IPS-NIHi7 (cell line): ENCODE data around the gene EARS2.
"Not testable (repeated sequence)": the region's sequence is repeated elsewhere in the genome, so short reads cannot be mapped to it uniquely, and the experiment has no call there.

Experiments
- DNase-seq: peaks from one replicate; pipeline ENCODE4 v3.0.0; 2012; ENCODE audit warnings: mixed read lengths; ENCODE audit errors: extremely low spot score

EARS2 gene

DNA sequence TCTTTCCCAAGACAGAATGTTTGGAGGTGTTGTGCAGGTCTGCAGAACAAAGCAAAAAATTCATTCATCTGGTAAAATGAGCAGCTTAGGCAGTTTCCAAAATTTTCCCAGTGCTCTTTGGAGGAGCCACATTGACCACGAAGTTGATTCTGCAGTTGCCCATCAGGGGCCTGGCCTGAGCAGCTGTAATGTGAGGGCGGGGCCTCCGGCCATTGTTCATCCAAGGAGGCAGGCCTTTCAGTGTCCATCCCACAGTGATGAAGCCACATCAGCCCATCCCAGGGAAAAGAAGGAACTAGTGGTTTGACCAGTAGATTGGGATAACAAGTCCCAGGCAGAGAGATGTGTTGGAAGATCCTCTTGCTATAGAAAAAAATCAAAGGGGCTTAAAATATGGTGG, 10.5 kb upstream of the EARS2 start:
- no peak for DNase-seq

DNA sequence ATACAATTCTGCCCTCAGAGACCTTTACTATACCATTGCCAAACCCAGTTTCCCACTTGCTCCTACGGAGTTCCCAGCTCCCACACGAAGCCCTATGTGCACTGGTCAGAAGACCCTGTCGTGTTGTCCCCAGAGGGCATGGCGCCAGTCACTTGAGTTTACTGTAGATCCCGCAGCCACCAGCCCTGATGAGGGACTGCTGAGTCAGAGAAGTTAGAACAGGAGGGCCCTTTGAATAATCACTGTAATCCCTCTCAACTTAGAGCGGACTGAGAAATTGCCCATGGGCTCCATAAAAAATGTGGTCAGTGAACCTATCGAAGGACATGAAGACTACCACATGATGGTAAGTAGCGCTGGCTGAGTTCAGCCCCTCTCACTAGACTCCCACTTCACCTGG, 9.6 kb upstream of the EARS2 start:
- no peak for DNase-seq

DNA sequence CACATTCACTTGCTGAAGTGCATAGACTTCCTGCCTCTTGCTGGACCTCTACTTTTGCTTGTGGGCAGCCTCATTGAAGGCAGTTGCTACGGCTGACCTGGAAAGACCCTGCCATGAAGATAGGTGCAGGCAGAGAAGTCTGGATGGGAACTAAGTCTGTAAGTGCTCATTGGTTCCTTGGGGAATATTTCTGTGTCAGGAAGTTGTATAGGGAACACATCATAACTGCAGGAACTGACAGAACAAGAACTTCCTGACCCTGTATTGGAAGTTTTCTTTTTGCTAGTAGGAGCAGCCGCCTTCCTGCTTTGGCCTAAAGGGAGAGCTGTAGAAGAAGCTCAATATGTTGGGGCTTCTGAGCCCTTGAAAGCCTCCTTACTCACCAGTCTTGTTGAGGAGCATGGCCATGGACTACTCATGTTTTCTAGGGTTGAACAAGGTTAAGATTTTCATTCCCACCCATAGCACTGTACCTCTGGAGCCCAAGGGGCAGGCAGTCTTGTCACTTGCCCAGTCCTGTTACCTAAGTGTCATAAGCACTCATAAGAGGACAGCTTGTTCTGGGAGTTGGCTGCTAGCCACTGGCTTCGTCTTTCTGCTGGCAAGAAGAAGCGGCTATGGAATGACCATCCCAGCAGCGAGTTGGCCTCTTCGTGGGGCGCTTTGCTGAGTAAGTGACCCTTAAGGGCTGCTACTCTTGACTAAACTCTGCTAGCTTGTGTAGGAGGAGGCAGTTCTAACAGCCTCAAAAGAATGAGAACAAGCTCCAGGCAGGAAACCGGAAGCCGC, 7.6 kb upstream of the EARS2 start:
- no peak for DNase-seq

DNA sequence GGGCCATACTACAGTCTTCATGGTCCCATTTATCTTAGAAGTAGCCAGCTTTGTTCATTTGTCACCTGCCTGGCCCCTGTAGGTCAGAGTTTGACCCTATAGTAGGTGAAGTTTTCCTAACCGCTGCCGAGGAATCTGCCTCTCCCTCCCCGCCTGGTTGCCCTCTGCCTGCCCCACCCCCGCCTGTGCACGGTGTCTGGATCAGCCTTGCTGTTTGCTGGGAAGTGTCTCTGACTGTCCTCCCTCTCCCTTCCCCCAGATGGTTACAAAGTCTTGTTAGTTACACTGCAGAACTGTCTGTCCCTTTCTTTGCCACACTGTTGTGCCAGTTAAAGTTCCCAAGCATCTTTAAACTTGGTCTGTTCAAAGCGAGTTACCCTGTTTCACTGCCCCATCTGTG, 6.0 kb upstream of the EARS2 start:
- no peak for DNase-seq

DNA sequence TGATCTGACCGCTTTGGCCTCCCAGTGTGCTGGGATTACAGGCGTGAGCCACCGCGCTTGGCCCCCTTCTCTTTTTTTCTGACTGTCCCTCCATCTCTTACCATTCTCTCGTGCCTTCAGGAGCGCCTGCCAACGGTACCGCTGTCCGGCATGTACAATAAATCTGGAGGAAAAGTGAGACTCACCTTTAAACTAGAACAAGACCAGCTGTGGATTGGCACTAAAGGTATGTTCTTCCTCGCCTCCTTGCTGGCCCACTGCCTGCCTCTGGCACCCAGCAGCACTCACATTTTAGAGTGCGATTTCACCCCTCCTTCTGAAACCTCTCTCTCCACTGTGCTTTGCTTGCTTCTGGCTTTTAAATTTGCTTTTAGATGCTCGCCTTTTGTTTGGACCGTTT, 5.4 kb upstream of the EARS2 start:
- no peak for DNase-seq

DNA sequence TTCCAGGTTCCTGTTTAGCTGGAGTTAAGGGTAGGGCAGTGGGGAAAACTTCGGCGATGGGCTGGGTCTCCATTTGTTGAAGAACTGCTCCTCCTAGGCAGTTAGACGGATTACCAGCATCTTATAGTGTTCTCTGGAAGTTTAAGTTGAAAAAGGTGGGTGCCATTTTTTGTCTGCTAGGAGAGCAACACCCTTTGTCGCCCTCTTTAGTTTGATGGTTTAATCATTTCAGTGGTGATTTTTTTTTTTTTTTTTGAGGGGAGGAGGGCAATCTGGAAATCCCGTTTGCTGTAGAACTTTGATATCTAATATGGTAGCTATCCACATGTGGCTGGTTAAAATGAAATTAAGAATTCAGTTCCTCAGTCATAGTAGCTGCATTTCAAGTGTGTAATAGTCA, 4.4 kb upstream of the EARS2 start:
- DNase-seq, result no peak

DNA sequence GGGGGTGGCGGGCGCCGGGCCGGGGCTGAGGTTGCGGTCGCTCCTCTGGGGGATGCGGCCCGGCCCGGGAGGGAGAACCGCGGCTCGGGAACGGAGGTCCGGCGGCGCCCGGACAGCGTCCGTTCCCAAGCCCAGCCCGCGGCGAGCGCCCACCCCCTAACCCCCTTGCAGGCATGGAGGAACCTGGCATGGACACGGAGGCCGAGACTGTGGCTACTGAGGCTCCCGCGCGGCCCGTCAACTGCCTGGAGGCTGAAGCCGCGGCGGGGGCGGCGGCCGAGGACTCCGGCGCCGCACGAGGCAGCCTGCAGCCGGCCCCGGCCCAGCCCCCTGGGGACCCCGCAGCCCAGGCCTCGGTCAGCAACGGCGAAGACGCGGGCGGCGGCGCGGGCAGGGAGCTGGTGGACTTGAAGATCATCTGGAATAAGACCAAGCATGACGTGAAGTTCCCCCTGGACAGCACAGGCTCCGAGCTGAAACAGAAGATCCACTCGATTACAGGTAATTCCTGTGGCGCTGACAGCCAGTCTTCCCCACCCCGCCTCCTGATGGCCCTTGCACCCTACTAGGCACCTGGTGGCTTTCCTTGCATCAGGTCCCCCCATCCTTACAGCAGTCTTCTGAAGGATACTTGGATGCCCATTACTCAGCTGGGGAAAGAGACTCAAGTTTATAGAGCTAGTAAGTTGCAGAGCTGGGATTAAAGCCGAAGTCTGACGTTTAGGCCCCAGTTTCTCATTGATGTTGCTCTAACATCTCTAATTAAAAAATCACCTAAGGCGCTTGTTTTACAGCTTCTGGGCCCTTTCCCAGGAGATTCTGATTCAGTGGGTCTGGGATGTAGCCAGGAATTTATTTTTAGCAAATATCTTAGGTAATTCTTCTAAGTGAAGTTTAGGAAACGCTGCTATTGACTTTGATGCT, 891 bp upstream of the EARS2 start:
- peak; percentile 20 for DNase-seq

DNA sequence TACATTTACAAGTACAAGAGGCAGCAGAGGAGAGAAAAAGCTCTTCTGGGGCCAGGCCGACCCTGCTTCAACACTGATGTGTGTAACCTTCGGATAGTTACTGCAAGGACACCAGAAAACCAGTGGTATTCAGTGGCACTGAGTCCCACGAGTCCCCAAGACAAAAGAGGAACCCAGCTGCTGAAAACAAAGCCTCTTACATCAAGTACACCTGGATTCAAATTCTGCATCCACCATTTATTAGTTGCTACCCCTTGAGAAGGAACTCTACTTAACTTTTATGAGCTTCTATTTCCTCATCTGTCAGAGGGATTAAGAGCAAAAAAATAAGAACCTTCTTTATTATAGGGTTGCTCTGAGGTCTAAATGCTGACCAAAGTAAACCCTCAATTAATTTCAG, 2.6 kb downstream of the EARS2 start:
- no peak for DNase-seq

DNA sequence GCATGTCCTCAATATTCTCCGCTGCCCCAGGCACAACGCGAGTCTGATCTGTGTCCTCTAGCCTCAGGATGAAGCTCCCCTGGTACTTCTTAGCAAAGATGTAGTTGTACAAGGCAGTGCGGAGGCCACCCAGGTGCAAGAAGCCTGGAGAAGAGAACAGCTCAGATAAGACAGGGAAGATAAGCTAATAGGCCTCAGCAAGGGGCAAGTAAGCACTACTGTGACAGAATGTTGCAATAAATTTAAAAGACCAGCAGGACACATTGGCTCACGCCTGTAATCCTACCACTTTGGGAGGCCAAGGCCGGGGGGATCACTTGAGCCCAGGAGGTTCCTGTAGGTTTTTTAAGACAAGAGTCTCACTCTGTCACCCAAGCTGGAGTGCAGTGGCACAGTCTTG, 5.0 kb downstream of the EARS2 start:
- DNase-seq, result no peak

DNA sequence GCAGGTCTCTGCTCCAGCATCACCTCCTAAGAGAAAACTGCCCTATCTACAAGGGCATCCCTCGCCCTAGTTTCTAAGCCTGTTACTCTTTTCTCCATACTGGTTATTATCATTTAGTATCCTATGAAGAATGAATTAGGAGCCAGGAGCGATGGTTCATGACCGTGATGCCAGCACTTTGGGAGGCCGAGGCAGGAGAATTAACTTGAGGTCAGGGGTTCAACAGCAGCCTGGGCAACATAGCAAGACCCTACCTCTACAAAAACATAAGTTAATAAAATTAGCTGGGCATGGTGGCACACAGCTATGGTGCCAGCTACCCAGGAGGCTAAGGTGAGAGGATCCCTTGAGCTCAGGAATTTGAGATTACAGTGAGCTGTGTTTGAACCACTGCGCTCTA, 7.2 kb downstream of the EARS2 start:
- no peak for DNase-seq

DNA sequence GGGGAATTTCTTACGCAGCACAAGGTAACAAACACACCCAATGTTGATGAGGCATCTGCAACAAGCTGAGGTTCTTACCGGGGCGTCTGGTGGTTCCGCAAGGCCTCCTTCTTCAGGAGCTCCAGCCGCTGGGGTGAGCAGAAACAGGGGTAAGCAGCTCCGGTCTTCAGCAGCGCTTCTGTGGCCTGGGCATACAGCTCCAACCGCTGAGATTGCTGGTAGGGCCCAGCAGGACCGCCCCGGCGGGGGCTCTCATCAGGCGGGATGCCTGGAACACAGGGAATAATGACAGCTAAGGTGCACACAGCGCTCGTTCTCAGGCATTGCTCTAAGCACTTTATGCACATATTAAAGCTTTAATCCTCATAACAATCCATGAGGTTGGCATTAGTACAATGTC, 12.7 kb downstream of the EARS2 start:
- DNase-seq, result no peak

DNA sequence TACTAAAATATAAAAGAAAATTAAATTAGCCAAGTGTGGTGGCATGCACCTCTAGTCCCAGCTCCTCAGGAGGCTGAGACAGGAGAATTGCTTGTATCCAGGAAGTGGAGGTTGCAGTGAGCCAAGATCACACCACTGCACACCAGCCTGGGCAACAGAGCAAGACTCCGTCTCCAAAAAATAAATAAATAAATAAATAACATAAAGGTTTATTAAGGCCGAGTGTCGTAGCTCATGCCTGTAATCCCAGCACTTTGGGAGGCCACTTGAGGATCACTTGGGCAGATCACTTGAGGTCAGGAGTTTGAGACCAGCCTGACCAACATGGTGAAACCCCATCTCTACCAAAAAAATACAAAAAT, 16.4 kb downstream of the EARS2 start:
- not testable (repeated sequence) for DNase-seq

DNA sequence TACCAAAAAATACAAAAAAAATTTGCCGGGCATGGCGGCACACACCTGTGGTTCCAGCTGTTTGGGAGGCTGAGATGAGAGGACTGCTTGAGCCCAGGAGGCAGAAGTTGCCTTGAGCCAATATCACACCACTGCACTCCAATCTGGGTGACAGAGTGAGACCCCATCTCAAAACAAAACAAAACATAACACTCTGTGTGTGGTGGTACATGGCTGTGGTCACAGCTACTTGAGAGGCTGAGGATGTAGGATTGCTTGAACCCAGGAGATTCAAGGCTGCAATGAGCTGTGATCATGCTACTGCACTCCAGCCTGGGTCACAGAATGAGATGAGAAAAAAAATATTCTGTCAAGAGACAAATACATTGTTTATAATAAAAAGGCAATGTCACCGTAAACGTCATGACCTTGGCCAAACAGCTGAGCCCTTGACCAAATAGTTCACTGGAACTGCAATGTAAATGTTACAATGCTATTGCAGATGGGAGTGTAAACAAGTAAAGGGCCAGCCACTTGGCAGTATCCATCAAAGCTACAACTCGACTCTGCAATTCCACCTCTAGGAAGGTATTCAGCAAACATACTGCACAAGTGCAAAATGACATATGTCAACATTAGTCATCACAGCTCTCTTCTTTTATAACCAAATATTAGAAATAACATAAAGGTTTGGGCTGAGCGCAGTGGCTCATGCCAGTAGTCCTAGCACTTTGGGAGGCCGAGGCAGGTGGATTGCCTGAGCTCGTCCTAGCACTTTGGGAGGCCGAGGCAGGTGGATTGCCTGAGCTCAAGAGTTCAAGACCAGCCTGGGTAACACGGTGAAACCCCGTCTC, 16.9 kb downstream of the EARS2 start:
- no peak for DNase-seq

DNA sequence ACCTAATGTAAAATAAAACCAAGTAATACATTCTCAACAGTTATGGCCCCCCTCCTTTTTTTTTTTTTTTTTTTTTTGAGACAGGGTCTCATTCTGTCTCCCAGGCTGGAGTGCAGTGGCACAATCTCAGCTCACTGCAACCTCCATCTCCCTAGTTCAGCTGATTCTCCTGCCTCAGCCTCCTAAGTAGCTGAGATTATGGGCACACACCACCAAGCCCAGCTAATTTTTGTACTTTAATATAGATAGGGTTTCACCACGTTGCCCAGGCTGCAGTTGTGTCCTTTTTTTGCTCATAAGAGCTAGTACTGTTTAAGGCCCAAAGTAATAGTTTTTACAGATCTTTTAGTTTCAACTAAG, 18.3 kb downstream of the EARS2 start:
- no peak for DNase-seq

DNA sequence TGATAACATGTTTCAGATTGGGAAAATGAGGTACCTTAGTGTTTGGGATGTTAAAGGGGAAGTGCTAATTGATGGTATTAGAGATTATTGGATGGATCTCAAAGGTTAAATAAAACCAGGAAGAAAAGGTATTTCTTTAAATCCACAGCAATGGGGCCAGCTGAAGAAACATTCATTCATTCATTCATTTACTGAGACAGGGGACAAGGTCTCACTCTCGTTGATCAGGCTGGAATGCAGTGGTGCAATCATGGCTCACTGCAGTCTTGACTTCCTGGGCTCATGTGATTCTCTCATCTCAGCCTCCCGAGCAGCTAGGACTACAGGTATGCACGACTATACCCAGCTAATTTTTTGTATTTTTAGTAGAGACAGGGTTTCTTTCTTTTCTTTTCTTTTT, 19.8 kb downstream of the EARS2 start:
- no peak for DNase-seq

DNA sequence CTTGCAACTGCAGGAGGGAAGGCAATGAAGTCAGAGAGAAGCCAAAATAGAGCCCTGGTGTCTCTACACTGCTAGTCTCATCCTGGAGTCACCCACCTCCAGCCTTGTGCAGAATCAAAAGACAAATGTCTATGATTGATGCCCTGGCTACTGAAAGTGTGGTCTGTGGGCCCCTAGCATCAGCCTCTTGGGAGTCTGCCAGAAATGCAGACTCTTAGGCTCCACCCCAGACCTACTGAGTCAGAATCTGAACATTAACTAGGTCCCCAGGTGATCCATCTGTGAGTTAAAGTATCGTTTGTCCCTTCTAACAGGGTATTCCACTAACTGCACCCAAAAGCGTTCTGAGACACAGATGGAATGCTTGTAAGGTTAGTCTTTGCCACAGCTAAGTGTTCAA, 21.2 kb downstream of the EARS2 start:
- no peak for DNase-seq

DNA sequence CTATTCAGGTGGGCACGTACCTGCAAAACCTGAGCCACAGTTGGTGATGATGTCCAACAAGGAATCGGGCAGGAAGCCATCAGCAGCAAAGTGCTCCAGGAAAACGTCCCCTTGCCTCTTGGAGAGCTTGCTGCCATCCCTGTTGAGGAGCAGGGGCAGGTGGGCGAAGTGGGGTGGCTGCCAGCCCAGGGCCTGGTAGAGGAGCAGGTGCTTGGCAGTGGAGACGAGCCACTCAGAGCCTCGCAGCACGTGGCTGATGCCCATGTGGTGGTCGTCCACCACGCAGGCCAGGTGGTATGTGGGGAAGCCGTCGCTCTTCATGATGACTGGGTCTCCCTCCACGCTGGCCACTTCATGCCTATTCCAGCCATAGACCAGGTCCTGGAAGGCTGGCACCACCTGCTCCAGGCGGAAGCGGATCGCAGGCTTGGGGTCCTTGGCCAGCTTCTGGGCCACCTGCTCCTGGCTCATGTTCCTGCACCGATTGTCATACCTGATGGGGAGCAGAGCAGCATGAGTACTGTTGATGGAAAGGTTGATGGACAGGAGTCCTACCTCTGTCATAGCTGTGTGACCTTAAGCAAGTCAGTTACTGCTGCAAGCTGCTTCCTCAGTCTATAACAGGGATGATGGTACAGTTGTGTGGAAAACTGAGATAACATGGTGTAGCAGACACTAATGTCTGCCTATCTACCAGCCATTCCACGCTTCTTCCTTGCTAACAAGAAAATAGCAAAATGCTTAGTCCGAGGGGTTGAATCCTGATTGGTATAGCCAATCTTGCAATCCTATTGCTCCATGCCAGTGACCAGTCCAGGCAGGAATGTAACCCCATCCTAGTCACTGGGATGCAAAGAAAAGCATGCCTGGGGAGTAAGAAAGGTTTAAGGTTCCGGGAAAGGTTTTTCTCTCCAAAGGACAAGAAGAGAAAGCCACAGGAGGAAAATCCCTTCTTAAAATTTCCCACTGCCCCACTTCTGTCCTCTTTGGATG, 22.0 kb downstream of the EARS2 start:
- no peak for DNase-seq

DNA sequence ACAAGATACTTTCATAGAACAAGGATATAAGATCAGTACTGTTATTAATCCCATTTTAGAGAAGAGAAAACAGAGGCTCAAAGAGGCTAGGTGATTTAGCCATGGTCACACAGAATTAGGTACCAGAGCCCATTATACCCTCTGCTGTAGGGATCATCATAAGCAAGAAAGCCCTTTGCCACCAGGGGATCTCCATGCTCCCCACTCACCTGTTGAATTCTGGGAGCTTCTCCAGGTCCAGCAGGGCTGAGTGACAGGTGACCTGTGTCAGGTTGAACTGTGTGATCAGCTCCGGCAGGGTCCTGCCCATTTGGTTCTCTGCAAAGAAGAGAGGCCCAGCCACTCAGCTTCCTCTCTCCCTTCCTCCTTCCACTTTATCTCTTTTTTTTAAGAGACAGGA, 24.7 kb downstream of the EARS2 start:
- DNase-seq, result no peak

DNA sequence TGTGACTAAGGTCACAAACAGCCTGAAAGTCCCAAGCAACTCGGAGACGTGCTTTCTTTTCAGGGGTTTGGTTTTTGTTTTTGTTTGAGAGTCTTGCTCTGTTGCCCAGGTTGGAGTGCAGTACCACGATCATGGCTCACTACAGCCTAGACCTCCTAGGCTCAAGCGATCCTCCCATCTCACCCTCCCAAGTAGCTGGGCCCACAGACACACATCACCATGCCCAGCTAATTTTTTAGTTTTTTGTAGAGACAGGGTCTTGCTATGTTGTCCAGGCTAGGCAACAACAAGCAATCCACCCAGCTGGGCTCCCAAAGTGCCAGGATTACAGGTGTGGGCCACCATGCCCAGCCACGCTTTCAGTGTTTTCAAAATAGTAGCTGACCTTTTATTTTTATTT, 27.1 kb downstream of the EARS2 start:
- DNase-seq, result no peak

DNA sequence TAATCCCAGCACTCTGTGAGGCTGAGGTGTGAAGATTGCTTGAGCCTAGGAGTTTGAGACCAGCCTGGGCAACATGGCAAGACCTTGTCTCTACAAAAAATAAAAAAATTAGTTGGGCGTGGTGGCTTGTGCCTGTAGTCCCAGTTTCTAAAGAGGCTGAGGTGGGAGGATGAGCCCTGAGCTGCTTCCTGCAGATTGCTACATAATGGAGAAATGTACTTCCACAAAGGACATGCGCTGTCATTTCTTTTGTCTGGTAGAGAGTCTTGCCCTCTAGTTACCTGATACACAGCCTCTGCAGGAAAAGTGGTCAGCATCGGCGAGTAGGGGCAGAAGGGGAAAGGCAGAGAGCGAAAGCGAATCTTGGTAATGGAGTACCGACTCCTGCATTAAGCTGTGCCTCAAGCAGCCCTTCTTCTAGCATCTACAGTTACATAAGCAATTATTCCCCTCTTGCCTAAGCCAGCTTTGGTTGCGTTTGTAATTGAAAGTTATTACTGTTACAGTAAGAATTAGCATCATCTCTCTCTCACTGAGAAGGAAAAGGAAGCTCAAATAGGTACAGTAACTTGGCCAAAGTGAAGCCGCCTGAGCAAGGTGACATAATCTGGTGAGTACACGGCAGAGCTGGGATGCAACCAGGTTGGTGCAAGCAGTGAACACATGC, 28.4 kb downstream of the EARS2 start:
- no peak for DNase-seq
